Astrocyte (in vitro differentiated cells and primary cell): ENCODE measurements around the gene TNNT3. TPM values are rescaled to one million over a fixed set of nuclear protein-coding genes. Genes with fewer than 3 reads are reported as not detected.

Experiments used
- DNase-seq: peaks from one replicate; pipeline ENCODE4 v3.0.0-alpha.2; 2010; ENCODE audit warnings: low read depth
- FAIRE-seq: peaks from 2 replicates; lab custom pipeline; 2011; peaks lifted over from hg19 to GRCh38; lab: Jason Lieb, UNC
- H2AFZ ChIP-seq: 2 replicates; pipeline ENCODE4 v1.6.0; 2012; ENCODE audit warnings: low read depth, low read length, inconsistent platforms
- H3K27ac ChIP-seq: 2 replicates; pipeline ENCODE4 v1.5.1; 2011; ENCODE audit warnings: low read depth, low read length, inconsistent platforms
- H3K27me3 ChIP-seq: 2 replicates; pipeline ENCODE4 v1.6.0; 2011; ENCODE audit warnings: low read length, inconsistent platforms; ENCODE audit not compliant: insufficient read depth
- H3K36me3 ChIP-seq: 2 replicates; pipeline ENCODE4 v1.5.1; 2011; ENCODE audit warnings: low read length, inconsistent platforms; ENCODE audit not compliant: insufficient read depth
- H3K4me1 ChIP-seq: 2 replicates; pipeline ENCODE4 v1.5.1; 2011; ENCODE audit warnings: low read length, inconsistent platforms; ENCODE audit not compliant: insufficient read depth
- H3K4me2 ChIP-seq: 2 replicates; pipeline ENCODE4 v1.6.0; 2012; ENCODE audit warnings: low read length, inconsistent platforms
- H3K4me3 ChIP-seq: 2 replicates; pipeline ENCODE4 v1.5.1; 2011; ENCODE audit warnings: low read depth, mild to moderate bottlenecking, low read length, inconsistent platforms; ENCODE audit not compliant: insufficient read depth
- H3K79me2 ChIP-seq: 2 replicates; pipeline ENCODE4 v1.6.0; 2012; ENCODE audit warnings: mild to moderate bottlenecking, low read length, inconsistent platforms; ENCODE audit not compliant: insufficient read depth
- H3K9ac ChIP-seq: 2 replicates; pipeline ENCODE4 v1.6.0; 2012; ENCODE audit warnings: mild to moderate bottlenecking, low read length, inconsistent platforms
- H3K9me3 ChIP-seq: 2 replicates; pipeline ENCODE4 v1.5.1; 2012; ENCODE audit warnings: low read depth, mild to moderate bottlenecking, low read length, inconsistent platforms; ENCODE audit not compliant: insufficient read depth
- H4K20me1 ChIP-seq: 2 replicates; pipeline ENCODE4 v1.6.0; 2012; ENCODE audit warnings: low read length, inconsistent platforms; ENCODE audit not compliant: insufficient read depth
- H3K27ac Mint-ChIP-seq: one replicate; pipeline ENCODE4 v1.8.0; 2021; ENCODE audit warnings: mild to moderate bottlenecking, mixed read lengths; ENCODE audit not compliant: unreplicated experiment
- H3K27me3 Mint-ChIP-seq: one replicate; pipeline ENCODE4 v1.8.0; 2021; ENCODE audit warnings: low read depth, mixed read lengths; ENCODE audit not compliant: unreplicated experiment
- H3K36me3 Mint-ChIP-seq: one replicate; pipeline ENCODE4 v1.8.0; 2021; ENCODE audit warnings: low read depth, mixed read lengths; ENCODE audit not compliant: unreplicated experiment
- H3K4me1 Mint-ChIP-seq: one replicate; pipeline ENCODE4 v1.8.0; 2021; ENCODE audit warnings: low read depth, mixed read lengths; ENCODE audit not compliant: unreplicated experiment
- H3K4me3 Mint-ChIP-seq: one replicate; pipeline ENCODE4 v1.8.0; 2021; ENCODE audit warnings: mild to moderate bottlenecking, moderate library complexity, mixed read lengths; ENCODE audit not compliant: unreplicated experiment
- H3K9me3 Mint-ChIP-seq: one replicate; pipeline ENCODE4 v1.8.0; 2021; ENCODE audit warnings: mild to moderate bottlenecking, mixed read lengths; ENCODE audit not compliant: unreplicated experiment
- EZH2 ChIP-seq: IDR thresholded peaks from 2 replicates; pipeline ENCODE4 v1.6.1; 2012; ENCODE audit warnings: mild to moderate bottlenecking, low read length, inconsistent platforms; ENCODE audit not compliant: insufficient read depth
- total RNA-seq: library from RNA; stranded (reverse); gene quantifications from 2 replicates; pipeline ENCODE4 v1.2.1, GENCODE V29; 2021
- TF ChIP-seq, protein P1 (sequence below): IDR thresholded peaks from 2 replicates; pipeline ENCODE4 v1.5.1; 2011; ENCODE audit warnings: low read depth, mild to moderate bottlenecking, inconsistent platforms, low read length, moderate library complexity; ENCODE audit not compliant: insufficient read depth

Gene TNNT3
- total RNA-seq, 1 donor from 2014 or later = not detected

DNA sequence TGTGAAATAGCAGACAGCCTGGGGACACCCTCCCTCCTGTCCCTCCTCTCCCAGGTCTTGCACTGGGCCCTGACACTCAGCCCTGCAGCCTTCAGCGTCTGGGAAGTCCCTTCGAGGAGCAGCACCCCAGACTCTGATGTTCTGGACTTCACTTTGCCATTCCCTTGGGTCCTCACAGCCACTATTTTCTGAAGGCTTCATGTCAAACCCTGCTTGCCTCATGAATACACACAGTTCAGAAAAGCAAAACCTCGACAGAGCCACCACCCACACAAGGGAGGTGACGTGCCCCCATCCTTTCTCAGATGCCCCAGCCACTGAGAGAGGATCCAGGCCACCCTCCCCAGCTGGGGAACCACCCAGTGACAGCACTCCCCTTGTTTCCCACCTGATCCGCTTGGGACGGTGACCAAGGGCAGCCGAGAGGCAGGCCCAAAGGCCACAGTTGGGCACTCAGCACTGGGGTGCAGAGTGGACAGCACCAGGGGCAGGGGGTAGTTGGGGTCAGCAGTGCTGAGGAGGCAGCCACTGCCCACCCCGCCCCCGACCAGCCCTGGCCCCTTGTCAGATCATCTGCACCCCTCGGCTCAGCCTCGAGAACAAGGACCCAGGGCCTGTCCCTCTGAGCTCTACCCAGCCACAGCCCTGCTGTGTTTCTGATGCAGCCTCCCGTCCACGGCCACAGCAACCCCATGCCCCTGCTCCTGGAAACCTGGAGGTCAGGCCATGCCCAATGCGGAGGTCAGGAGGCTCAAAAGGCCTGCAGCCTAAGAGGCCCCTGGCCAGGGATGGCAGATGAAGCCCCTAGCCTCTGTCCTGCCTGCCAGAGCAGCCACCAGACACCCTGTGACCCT lies 3.1 kb upstream of the TNNT3 start:
- Histone ChIP-seq H3K9ac (no peak overlapping the region), H4K20me1 (no peaks in the 10 kb centered on the region), H3K27me3 (peaks cover under 1% of the 10 kb centered on the region), H3K9me3 (no peaks in the 10 kb centered on the region), H3K27ac (no peak overlapping the region), H3K36me3 (no peaks in the 10 kb centered on the region), H3K4me1 (no peaks in the 10 kb centered on the region), H3K4me3 (no peak overlapping the region), H3K4me2 (no peak overlapping the region), H3K79me2 (no peaks in the 10 kb centered on the region), H2AFZ (no peak overlapping the region)
- Mint-ChIP-seq H3K27ac (no peak overlapping the region), H3K4me1 (no peaks in the 10 kb centered on the region), H3K9me3 (no peaks in the 10 kb centered on the region), H3K4me3 (no peak overlapping the region), H3K36me3 (no peaks in the 10 kb centered on the region), H3K27me3 (peaks cover 10% of the 10 kb centered on the region)
- DNase-seq (no peak), FAIRE-seq (no peak)
- TF ChIP-seq EZH2 = no peak
- TF ChIP-seq, protein P1, sequence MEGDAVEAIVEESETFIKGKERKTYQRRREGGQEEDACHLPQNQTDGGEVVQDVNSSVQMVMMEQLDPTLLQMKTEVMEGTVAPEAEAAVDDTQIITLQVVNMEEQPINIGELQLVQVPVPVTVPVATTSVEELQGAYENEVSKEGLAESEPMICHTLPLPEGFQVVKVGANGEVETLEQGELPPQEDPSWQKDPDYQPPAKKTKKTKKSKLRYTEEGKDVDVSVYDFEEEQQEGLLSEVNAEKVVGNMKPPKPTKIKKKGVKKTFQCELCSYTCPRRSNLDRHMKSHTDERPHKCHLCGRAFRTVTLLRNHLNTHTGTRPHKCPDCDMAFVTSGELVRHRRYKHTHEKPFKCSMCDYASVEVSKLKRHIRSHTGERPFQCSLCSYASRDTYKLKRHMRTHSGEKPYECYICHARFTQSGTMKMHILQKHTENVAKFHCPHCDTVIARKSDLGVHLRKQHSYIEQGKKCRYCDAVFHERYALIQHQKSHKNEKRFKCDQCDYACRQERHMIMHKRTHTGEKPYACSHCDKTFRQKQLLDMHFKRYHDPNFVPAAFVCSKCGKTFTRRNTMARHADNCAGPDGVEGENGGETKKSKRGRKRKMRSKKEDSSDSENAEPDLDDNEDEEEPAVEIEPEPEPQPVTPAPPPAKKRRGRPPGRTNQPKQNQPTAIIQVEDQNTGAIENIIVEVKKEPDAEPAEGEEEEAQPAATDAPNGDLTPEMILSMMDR = no peak

- no peaks in the 10 kb centered on the region for H3K9me3 ChIP-seq
- Mint-ChIP-seq H3K4me3 (no peak overlapping the region), H3K36me3 (no peaks in the 10 kb centered on the region), H3K27ac (no peak overlapping the region), H3K27me3 (peaks cover 10% of the 10 kb centered on the region), H3K9me3 (no peaks in the 10 kb centered on the region), H3K4me1 (peaks cover 2% of the 10 kb centered on the region)
- no peak overlapping the region for H3K27ac ChIP-seq
- H3K4me3 ChIP-seq = no peak overlapping the region
- no peak overlapping the region for H3K4me2 ChIP-seq
- H3K9ac ChIP-seq = no peak overlapping the region
- no peak overlapping the region for H2AFZ ChIP-seq
- DNase-seq (no peak), FAIRE-seq (no peak)
- H3K27me3 ChIP-seq = peaks cover 2% of the 10 kb centered on the region
- H3K36me3 ChIP-seq = no peaks in the 10 kb centered on the region
- TF ChIP-seq, protein P1 = no peak
- TF ChIP-seq EZH2 = no peak
- H3K4me1 ChIP-seq = no peaks in the 10 kb centered on the region
- H4K20me1 ChIP-seq = no peaks in the 10 kb centered on the region
- H3K79me2 ChIP-seq = no peaks in the 10 kb centered on the region
Measured at GRCh38 chr11:1916986-1917522, 2.4 kb upstream of the TNNT3 start.
